PC-3 (cell line): ENCODE data around the gene STMP1.

Experiments used
- EZH2 ChIP-seq: fragments of 300-600 bp; sonication (generic); IDR thresholded peaks from one replicate; pipeline ENCODE4 v1.6.1; 2017; ENCODE audit warnings: antibody characterized with exemption, mild to moderate bottlenecking, low read length; ENCODE audit not compliant: unreplicated experiment
- TF ChIP-seq, protein P1 (sequence below): fragments of 300-600 bp; sonication (generic); conservative IDR thresholded peaks from 2 replicates; pipeline ENCODE4 v1.5.1; 2017; ENCODE audit warnings: antibody characterized with exemption, low read depth, mild to moderate bottlenecking, low read length

DNA sequence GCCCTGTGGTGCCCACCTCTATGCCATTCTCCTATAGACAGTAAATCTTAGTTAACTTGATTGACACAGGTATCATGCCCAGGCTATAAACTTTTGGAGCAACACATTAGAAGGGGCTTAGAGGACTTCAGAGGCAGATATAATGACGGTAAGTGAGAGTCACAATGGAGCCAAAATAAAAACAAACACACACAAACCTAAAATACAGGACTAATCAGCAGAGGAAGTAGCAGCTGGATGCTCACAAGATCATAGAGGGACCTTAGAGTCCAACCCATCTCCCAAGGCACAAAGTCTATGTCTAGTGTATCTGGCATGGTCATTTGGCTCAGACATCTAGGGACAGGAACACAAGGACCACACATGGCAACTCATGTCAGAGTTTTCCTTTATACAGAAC is 53.4 kb downstream of the STMP1 start:
- TF ChIP-seq, protein P1, sequence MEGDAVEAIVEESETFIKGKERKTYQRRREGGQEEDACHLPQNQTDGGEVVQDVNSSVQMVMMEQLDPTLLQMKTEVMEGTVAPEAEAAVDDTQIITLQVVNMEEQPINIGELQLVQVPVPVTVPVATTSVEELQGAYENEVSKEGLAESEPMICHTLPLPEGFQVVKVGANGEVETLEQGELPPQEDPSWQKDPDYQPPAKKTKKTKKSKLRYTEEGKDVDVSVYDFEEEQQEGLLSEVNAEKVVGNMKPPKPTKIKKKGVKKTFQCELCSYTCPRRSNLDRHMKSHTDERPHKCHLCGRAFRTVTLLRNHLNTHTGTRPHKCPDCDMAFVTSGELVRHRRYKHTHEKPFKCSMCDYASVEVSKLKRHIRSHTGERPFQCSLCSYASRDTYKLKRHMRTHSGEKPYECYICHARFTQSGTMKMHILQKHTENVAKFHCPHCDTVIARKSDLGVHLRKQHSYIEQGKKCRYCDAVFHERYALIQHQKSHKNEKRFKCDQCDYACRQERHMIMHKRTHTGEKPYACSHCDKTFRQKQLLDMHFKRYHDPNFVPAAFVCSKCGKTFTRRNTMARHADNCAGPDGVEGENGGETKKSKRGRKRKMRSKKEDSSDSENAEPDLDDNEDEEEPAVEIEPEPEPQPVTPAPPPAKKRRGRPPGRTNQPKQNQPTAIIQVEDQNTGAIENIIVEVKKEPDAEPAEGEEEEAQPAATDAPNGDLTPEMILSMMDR = no peak
- TF ChIP-seq EZH2 = no peak
